ENCODE measurements around the gene ALDOA.

ALDOA gene

GRCh38 chr16:30116291-30117207 is 51.0 kb downstream of the ALDOA start:
- no peak for DNase-seq (ENCODE audit: low spot score)

DNA sequence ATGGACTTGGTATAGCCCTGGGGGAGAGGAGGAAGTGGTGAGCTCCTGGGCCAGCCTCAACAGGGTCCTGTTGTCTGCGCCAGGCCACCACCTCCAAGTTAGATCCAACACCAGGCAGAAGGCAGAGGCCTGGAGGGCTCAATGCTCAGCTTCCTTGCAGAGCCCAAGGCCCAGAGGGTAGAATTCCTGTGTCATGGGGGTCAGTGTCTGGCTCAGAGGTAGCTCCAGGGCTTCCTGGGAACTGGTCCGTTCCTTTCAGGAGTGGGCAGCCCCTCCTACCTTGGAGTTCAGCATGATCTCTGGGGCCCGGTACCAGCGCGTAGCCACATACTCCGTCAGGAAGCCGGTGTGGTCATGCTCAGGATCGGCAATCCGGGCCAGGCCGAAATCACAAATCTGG is 52.2 kb downstream of the ALDOA start:
- no peak for DNase-seq (ENCODE audit: low spot score)

- no peak for DNase-seq (ENCODE audit: low spot score)
Observed at GRCh38 chr16:30119428-30119827, 53.9 kb downstream of the ALDOA start.
